Endothelial cell of umbilical vein (primary cell): Measurements from ENCODE around the gene LGALS1. TPM values are rescaled to one million over a fixed set of nuclear protein-coding genes. Genes with fewer than 3 reads are reported as not detected.

ENCODE experiments used
- BruUV-seq: library from RNA; stranded (reverse); fragments of 400-500 nt; replicated peaks from 2 replicates; lab custom pipeline; 2021; lab: Mats Ljungman, UMichigan
- CTCF ChIA-PET: fragments of 300-600, 350-600 bp; sonication (Branson Sonifier 250); formaldehyde crosslinking; loops from one replicate; lab custom pipeline; 2021; ENCODE audit warnings: antibody characterized with exemption, inconsistent platforms; lab: Charles Lee
- POLR2A ChIA-PET: fragments of 300-600, 350-600 bp; sonication (Branson Sonifier 250); formaldehyde crosslinking; loops from one replicate; lab custom pipeline; 2021; ENCODE audit warnings: antibody characterized with exemption, inconsistent platforms; lab: Charles Lee
- DNase-seq: peaks from one replicate; pipeline ENCODE4 v3.0.0-alpha.2; 2011; ENCODE audit warnings: low read depth, low spot score
- FAIRE-seq: peaks from 2 replicates; lab custom pipeline; 2011; peaks lifted over from hg19 to GRCh38; lab: Jason Lieb, UNC
- H2AFZ ChIP-seq: 2 replicates; pipeline ENCODE4 v1.6.0; 2012; ENCODE audit warnings: low read depth, low read length, control low read depth, inconsistent platforms
- H3K27ac ChIP-seq: 2 replicates; pipeline ENCODE4 v1.5.1; 2011; ENCODE audit warnings: low read depth, mild to moderate bottlenecking, control low read depth, low read length, moderate library complexity; ENCODE audit not compliant: insufficient read depth
- H3K27me3 ChIP-seq, 2 experiments: 2 replicates each; pipeline versions ENCODE4 v1.6.0 to v1.6.1; 2011; ENCODE audit warnings: low read length in 2 of 2, mixed read lengths in 1 of 2; ENCODE audit not compliant: control insufficient read depth in 2 of 2, insufficient read depth in 2 of 2
- H3K36me3 ChIP-seq, 2 experiments: 2 replicates in 1 of 2; 3 replicates in 1 of 2; pipeline ENCODE4 v1.5.1; 2011; ENCODE audit warnings: low read length in 2 of 2, mild to moderate bottlenecking in 1 of 2, moderate library complexity in 1 of 2; ENCODE audit not compliant: control insufficient read depth in 2 of 2, insufficient read depth in 2 of 2; ENCODE audit errors: extremely low read depth in 1 of 2
- H3K4me1 ChIP-seq: 3 replicates; pipeline ENCODE4 v1.5.1; 2011; ENCODE audit warnings: mild to moderate bottlenecking, low read length; ENCODE audit not compliant: control insufficient read depth, insufficient read depth; ENCODE audit errors: extremely low read depth
- H3K4me2 ChIP-seq: 2 replicates; pipeline ENCODE4 v1.6.1; 2011; ENCODE audit warnings: low read length, control low read depth, mixed read lengths; ENCODE audit not compliant: insufficient read depth
- H3K4me3 ChIP-seq, 3 experiments: fragments of 200-600 bp in 1 of 3; sonication (generic), shearing (Covaris generic) in 1 of 3; replicated peaks in 1 of 3; 2 replicates each; pipeline ENCODE4 v1.5.1; 2011 to 2016; ENCODE audit warnings: control low read depth in 3 of 3, low read length in 3 of 3, mild to moderate bottlenecking in 2 of 3, inconsistent platforms in 1 of 3, low read depth in 1 of 3, moderate library complexity in 1 of 3; ENCODE audit not compliant: insufficient read depth in 1 of 3
- H3K79me2 ChIP-seq: 2 replicates; pipeline ENCODE4 v1.6.0; 2012; ENCODE audit warnings: low read length, inconsistent platforms; ENCODE audit not compliant: control insufficient read depth, insufficient read depth
- H3K9ac ChIP-seq: replicated peaks from 2 replicates; pipeline ENCODE3; 2011; ENCODE audit warnings: low read length, control low read depth; ENCODE audit not compliant: insufficient read depth; ENCODE audit errors: extremely low read depth
- H3K9me1 ChIP-seq: replicated peaks from 3 replicates; pipeline ENCODE4 v1.6.0; 2011; ENCODE audit warnings: mild to moderate bottlenecking, low read length; ENCODE audit not compliant: control insufficient read depth, insufficient read depth; ENCODE audit errors: extremely low read depth
- H3K9me3 ChIP-seq: replicated peaks from 2 replicates; pipeline ENCODE4 v1.5.1; 2012; ENCODE audit warnings: low read length, inconsistent platforms; ENCODE audit not compliant: control insufficient read depth, insufficient read depth
- H4K20me1 ChIP-seq: replicated peaks from 2 replicates; pipeline ENCODE3; 2011; ENCODE audit warnings: mild to moderate bottlenecking, low read length; ENCODE audit not compliant: control insufficient read depth, insufficient read depth; ENCODE audit errors: extremely low read depth
- CTCF ChIP-seq, 2 donors: IDR thresholded peaks; 1 replicate in 1 of 2; 2 replicates in 1 of 2; pipeline ENCODE4 v1.5.1; 2011; ENCODE audit warnings: low read length in 2 of 2, mild to moderate bottlenecking in 2 of 2, moderate library complexity in 2 of 2, control low read depth in 1 of 2, inconsistent platforms in 1 of 2, low read depth in 1 of 2; ENCODE audit not compliant: insufficient read depth in 1 of 2; ENCODE audit errors: extremely low read depth in 1 of 2
- FOS ChIP-seq: IDR thresholded peaks from 2 replicates; pipeline ENCODE4 v1.6.1; 2011; ENCODE audit warnings: mild to moderate bottlenecking, low read length, moderate library complexity, borderline replicate concordance; ENCODE audit not compliant: insufficient read depth
- GATA2 ChIP-seq: IDR thresholded peaks from 2 replicates; pipeline ENCODE4 v1.7.0; 2011; ENCODE audit warnings: low read depth, mild to moderate bottlenecking, moderate library complexity, mixed read lengths, low read length; ENCODE audit not compliant: insufficient read length, insufficient read depth
- JUN ChIP-seq: IDR thresholded peaks from 2 replicates; pipeline ENCODE4 v1.6.1; 2011; ENCODE audit warnings: borderline replicate concordance, low read depth; ENCODE audit not compliant: insufficient read length, insufficient read depth
- MAX ChIP-seq: IDR thresholded peaks from 2 replicates; pipeline ENCODE4 v1.6.1; 2011; ENCODE audit not compliant: insufficient read depth, insufficient read length
- MYC ChIP-seq: IDR thresholded peaks from one replicate; pipeline ENCODE4 v1.6.1; 2011; ENCODE audit warnings: mild to moderate bottlenecking, low read depth, low read length
- POLR2A ChIP-seq: IDR thresholded peaks from 2 replicates; pipeline ENCODE4 v1.6.1; 2012; ENCODE audit warnings: low read depth, mild to moderate bottlenecking, control low read depth, low read length
- POLR2AphosphoS5 ChIP-seq: IDR thresholded peaks from 2 replicates; pipeline ENCODE4 v1.6.1; 2012; ENCODE audit warnings: low read depth, mild to moderate bottlenecking, control low read depth, low read length, moderate library complexity; ENCODE audit not compliant: insufficient read depth
- dilution Hi-C: fragments of 300-500 bp; cut with MboI; formaldehyde crosslinking; loops from one replicate; pipeline ENCODE4 v1.15.0; 2019; ENCODE audit warnings: low sequenced_read_pairs; ENCODE audit not compliant: extremely low pct_ligation_motif_present
- intact Hi-C: fragments of 100-400 bp; cut with micrococcal nuclease; formaldehyde crosslinking; loops from one replicate; pipeline ENCODE4 v1.10.0; 2022
- polyA plus RNA-seq, 4 experiments: library from polyadenylated mRNA; depleted of rRNA in 3 of 4; stranded (reverse) in 3 of 4; unstranded in 1 of 4; fragments of >200 nt; gene quantifications; 2 replicates each; pipeline versions ENCODE4 v1.2.1 to v1.2.3, GENCODE V29; 2011 to 2012; ENCODE audit warnings: missing spikeins in 1 of 4
- total RNA-seq: library from RNA; stranded (reverse); gene quantifications from 2 replicates; pipeline ENCODE4 v1.2.3, GENCODE V29; 2021

Gene LGALS1
- total and polyA plus RNA-seq, 2 donors (not counting 3 experiments of a cell fraction or from before 2014, with no cell fraction given) = 2,698 to 13,642 TPM

- Histone ChIP-seq H4K20me1 (no peaks in the 10 kb centered on the region), H3K4me2 (peak within 1 kb of the TSS; percentile 85), H3K36me3 (no peaks in the 10 kb centered on the region), H3K9me3 (no peaks in the 10 kb centered on the region), H3K27me3 (no peaks in the 10 kb centered on the region), H3K79me2 (peaks cover 31% of the 10 kb centered on the region), H2AFZ (peak within 1 kb of the TSS; percentile 82), H3K9me1 (no peaks in the 10 kb centered on the region), H3K9ac (peak within 1 kb of the TSS; percentile 30), H3K4me3 (peak within 1 kb of the TSS; percentile 18 to 85 (median 54)), H3K27ac (peak within 1 kb of the TSS; percentile 7), H3K4me1 (peaks cover 17% of the 10 kb centered on the region)
- DNase-seq = peak; percentile 100
- dilution Hi-C loops (no loop called here), intact Hi-C loops (loop anchor here (1.0 kb wide), 4 partner anchors 15 to 38 kb away; partner anchors contain the start of gene LGALS1)
- ChIA-PET CTCF (interaction anchor here (1.0 to 8.6 kb wide), 14 partner anchors 8 to 123 kb away, joined by 3 to 220 read pairs (median 4); partner anchors contain the start of genes LGALS1 and NOL12), POLR2A (interaction anchor here (0.5 to 1.6 kb wide), 6 partner anchors 13 to 301 kb away, joined by 3 to 8 read pairs (median 4); partner anchors contain the start of genes LGALS1 and NOL12)
- FAIRE-seq = peak; percentile 100
- TF ChIP-seq GATA2 (no peak), MYC (no peak), POLR2A (peak; percentile 73), MAX (peak; percentile 52), JUN (no peak), CTCF (IDR thresholded peaks at IDR 0.05; ENCODE audit: extremely low read depth in 1 of 2, insufficient read depth in 1 of 2, low read depth in 1 of 2, low read length in 2 of 2) (no peak), POLR2AphosphoS5 (peak; percentile 84), FOS (no peak)
- no TSS peak for BruUV-seq
Measured at GRCh38 chr22:37658133-37659065, 17.0 kb upstream of the LGALS1 start, which contains the start of gene PDXP. Gene PDXP (plus strand): TSS chr22:37658723. CDS start chr22:37658783, 60 bp downstream.
